Stimulated activated CD8-positive, alpha-beta memory T cell treated with anti-CD3 and anti-CD28 coated beads, Interleukin-15, amount 100 ng/mL, for 4 hours (primary cell): Measurements from ENCODE around the gene KCMF1.

Experiments
- DNase-seq, 2 donors: peaks; one replicate each; pipeline ENCODE4 v3.0.0-alpha.2; 2020; ENCODE audit warnings: low read depth in 2 of 2

Gene KCMF1

GRCh38 chr2:85078536-85078935, 107.6 kb downstream of the KCMF1 start:
- no peak for DNase-seq

GRCh38 chr2:85083092-85083491, 112.1 kb downstream of the KCMF1 start:
- DNase-seq: no peak

GRCh38 chr2:85085563-85085962, 114.6 kb downstream of the KCMF1 start:
- DNase-seq: no peak

- DNase-seq: no peak
Measured at GRCh38 chr2:85087541-85087940, 116.6 kb downstream of the KCMF1 start.

- no peak for DNase-seq
Measured at GRCh38 chr2:85088921-85089320, 118.0 kb downstream of the KCMF1 start.

GRCh38 chr2:85089585-85089984, 118.6 kb downstream of the KCMF1 start:
- no peak for DNase-seq

- DNase-seq: no peak
Measured at GRCh38 chr2:85091838-85092237, 120.9 kb downstream of the KCMF1 start.

- DNase-seq: no peak
Measured at GRCh38 chr2:85095094-85095493, 124.1 kb downstream of the KCMF1 start.

- DNase-seq: no peak
Measured at GRCh38 chr2:85096616-85097015, 125.7 kb downstream of the KCMF1 start.

- DNase-seq: no peak
Measured at GRCh38 chr2:85104228-85104627, 133.3 kb downstream of the KCMF1 start.

- no peak for DNase-seq
Measured at GRCh38 chr2:85106489-85107180, 135.7 kb downstream of the KCMF1 start.
